HG02840 (cell line): Measurements from ENCODE around the gene HINFP.
"Not testable (repeated sequence)": the region's sequence is repeated elsewhere in the genome, so short reads cannot be mapped to it uniquely, and the experiment has no call there.

Source experiments
- ATAC-seq: cut with Tn5 transposase; IDR thresholded peaks from one replicate; pipeline ENCODE4 v1.9.1; 2021; ENCODE audit warnings: mild to moderate bottlenecking, moderate library complexity, moderate number of reproducible peaks; ENCODE audit not compliant: unreplicated experiment, low FRiP score

HINFP gene

DNA sequence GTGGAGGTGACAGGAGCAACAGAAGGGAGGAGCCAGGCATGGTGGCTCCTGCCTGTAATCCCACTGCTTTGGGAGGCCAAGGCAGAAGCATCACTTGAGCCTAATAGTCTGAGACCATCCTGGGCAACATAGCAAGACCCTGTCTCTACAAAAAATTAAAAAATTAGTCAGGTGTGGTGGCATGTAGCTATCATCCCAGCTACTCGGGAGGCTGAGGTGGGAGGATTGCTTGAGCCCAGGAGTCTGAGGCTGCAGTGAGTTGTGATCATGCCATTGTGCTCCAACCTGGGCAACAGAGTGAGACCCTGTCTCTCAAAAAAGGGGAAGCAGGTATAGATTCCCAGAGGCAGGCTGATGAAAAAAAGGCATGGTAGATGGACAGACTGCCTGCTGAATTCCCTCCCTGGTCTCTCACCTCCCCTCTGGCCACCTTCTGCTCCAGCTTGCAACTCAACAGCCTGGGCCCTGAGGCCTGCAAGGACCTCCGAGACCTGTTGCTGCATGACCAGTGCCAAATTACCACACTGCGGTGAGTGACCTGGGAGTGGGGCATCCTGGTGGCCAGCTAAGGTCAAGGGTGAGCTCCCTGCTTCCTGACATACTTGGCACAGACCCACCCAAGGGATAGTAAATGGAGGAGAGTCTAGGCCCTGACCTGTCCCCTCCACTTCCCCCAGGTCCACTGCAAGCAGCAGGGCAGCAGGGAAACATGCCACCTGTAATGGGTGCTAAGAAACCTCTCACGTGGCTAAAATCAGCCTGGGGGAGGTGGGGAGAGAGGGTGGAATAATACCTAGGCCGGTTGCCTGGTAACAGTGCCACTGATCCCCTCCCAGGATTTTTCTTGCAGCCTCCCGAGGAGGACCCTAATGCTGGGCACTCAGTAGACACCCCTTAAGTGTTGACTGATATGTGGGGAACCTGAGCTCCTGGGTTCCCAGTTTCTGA is 59.6 kb downstream of the HINFP start:
- ATAC-seq: no peak

DNA sequence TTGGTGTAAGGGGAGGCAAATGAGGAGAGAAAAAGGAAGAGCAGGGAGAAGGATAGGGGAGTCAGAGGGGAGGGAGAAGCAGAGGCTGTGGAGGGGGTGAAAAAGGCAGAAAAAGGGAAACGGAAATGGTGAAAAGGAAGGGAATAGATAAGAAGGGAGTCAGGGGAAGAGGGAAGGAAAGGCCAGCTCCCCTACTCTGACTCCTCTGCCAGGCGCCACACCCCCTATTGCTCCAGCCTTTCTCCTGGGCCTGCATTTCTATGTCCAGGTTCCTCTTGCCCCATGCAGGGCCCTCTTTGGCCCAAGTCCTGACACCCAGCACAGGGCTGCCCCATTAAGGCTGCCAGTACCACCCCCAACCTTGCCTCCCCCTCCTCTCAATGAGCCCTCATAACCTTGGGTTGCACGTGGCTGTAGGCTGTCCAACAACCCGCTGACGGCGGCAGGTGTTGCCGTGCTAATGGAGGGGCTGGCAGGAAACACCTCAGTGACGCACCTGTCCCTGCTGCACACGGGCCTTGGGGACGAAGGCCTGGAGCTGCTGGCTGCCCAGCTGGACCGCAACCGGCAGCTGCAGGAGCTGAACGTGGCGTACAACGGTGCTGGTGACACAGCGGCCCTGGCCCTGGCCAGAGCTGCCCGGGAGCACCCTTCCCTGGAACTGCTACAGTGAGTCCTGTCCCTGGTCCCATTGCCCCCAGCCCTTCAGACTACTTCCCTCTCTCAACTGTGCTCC is 60.5 kb downstream of the HINFP start:
- no peak for ATAC-seq

DNA sequence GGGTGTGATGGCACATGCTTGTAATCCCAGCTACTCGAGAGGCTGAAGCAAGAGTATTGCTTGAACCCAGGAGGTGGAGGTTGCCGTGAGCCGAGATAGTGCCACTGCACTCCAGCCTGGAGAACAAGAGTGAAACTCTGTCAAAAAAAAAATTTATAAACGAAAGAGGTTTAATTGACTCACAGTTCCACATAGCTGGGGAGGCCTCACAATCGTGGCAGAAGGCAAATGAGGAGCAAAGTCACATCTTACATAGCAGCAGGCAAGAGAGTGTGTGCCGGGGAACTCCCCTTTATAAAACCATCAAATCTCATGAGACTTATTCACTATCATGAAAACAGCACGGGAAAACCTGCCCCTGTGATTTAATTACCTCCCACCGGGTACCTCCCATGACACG is 63.0 kb downstream of the HINFP start:
- ATAC-seq: not testable (repeated sequence)
